G401 (cell line): ENCODE data around the gene GLCE. TPM values are rescaled to one million over a fixed set of nuclear protein-coding genes. Genes with fewer than 3 reads are reported as not detected.
"Not testable (repeated sequence)": the region's sequence is repeated elsewhere in the genome, so short reads cannot be mapped to it uniquely, and the experiment has no call there.

Experiments used
- DNase-seq: peaks from one replicate; pipeline ENCODE4 v3.0.0-alpha.2; 2015; ENCODE audit warnings: low spot score
- in situ Hi-C: cut with HindIII; loops from 2 replicates; pipeline ENCODE4 v1.10.0; 2016; ENCODE audit warnings: low sequenced_read_pairs, mixed read lengths
- total RNA-seq: library from RNA; depleted of rRNA; stranded (reverse); fragments of >200 nt; shearing (Covaris generic); gene quantifications from 2 replicates; pipeline ENCODE4 v1.2.3, GENCODE V29; 2014

GLCE gene
- total RNA-seq, 1 experiment from 2014 or later, result 11.2 TPM

DNA sequence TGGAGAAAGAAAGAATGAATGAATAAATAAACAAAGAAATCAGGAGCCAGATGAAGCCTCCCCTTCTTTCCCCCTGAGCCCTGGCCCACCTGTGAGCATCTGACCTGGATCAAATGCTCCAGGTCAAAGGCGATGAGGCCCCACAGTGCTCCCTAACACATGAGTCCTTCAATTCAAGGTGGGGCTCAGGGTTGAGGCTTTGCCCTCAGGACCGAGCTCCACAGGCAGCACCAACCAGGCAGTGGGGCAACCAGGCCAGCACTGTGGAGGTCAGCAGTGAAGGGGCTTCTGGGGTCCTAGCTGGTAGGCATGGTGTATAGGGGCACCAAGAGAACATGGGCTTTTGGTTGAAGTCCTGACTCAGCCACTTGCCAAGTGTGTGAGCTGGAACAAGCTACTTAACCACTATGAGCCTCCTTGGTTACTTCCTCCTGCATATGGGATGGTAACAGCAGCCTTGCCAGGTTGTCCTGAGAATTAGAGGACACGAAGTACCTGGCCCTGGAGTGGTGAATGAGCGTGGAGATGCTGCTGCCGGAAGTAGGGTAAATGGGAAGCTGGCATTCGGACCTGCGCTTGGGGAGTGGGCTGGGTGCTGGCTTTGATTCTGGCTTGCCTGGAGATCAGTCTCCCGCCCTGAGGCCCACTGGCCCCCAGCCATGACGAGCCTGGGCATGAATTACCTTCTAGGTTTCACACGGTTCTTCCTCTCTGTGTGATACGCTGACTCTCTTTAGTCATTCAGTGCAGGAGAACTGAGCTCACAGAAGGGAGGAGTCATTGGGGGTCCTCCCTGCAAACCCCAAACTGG, 128.3 kb downstream of the GLCE start:
- in situ Hi-C loops, result no loop called here

GRCh38 chr15:69289342-69290146, 129.1 kb downstream of the GLCE start:
- DNase-seq, result no peak

More for the DNA sequence above, 128.3 kb downstream of the GLCE start:
- no peak for DNase-seq

GRCh38 chr15:69290346-69291164, 130.1 kb downstream of the GLCE start:
- in situ Hi-C loops, result no loop called here

More at GRCh38 chr15:69289342-69290146, 129.1 kb downstream of the GLCE start:
- in situ Hi-C loops, result no loop called here

GRCh38 chr15:69291651-69292050, 131.2 kb downstream of the GLCE start:
- DNase-seq, in situ Hi-C loops: not testable (repeated sequence)

More at GRCh38 chr15:69290346-69291164, 130.1 kb downstream of the GLCE start:
- no peak for DNase-seq

- in situ Hi-C loops, result no loop called here
- DNase-seq, result no peak
Observed at GRCh38 chr15:69292826-69293420, 132.5 kb downstream of the GLCE start.

DNA sequence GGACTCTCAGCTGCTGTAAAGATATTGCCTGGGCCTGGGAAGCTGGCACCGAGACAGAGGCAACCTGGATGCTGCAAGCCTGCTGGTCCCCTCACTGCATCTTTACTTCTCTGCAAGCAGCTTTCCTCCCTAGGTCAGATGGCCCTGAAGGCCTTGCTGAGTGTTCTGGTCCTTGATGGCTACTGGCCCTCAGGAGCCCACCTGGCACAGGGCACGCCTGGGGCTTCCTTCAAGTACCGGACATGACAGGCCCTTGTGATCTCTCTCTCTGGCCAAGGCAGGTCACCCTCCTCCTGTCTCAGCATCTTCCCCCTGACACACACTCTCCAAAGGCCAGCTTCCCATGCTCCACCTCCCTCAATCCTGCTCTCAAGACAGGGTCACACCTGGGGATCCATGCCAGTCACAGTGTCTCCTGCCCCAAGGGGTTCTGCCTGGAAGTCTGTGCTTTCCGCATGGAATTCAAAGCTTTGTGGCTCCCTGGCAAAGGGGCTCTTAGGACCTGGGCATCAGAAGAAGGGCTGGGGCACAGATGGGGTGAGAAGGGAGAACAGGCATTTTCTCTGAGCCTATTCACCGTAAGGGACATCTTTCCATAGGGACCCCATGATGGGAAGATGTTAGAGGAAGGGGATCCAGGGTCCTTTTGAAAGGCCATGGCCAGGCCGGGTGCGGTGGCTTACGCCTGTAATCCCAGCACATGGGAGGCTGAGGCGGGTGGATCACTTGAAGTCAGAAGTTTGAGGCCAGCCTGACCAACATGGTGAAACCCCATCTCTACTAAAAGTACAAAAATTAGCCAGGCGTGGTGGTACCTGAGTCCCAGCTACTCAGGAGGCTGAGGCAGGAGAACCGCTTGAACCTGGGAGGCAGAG, 133.5 kb downstream of the GLCE start:
- DNase-seq, result no peak
- in situ Hi-C loops, result no loop called here

GRCh38 chr15:69296606-69297005, 136.2 kb downstream of the GLCE start:
- no peak for DNase-seq
- in situ Hi-C loops, result no loop called here

DNA sequence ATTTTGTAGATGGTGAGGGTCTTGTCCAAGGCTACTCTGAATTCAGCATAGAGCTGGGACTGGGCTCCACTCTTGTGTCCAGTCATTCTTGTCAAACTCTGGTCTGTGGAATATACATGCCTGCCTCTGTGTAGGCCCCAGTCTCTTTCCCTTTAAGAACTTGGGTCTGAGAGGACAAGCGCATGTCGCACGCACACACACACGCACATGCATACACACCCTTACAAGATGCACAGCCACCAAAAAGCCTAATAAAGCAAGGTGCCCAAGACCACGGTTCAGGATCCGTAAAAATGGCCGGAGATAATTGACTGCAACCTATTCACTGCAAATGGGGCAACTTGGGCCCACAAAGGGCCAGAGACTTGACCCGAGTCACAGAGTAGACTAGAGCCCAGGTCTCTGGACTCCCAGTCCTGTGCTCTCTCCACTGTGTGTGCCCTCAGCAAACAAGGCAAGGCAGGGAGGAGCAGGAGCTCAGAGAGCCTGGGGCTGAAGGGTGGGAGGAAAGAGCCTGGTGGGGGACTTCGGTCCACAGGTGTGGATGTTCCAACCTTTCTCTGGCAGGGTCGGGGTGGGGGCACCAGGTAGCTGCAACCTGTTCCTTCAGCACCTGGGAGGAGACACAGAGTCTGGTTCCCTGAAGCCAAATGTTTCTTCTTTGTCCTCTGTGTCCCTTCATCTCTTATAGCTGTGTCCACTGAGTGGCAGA, 137.4 kb downstream of the GLCE start:
- no peak for DNase-seq
- in situ Hi-C loops, result no loop called here

DNA sequence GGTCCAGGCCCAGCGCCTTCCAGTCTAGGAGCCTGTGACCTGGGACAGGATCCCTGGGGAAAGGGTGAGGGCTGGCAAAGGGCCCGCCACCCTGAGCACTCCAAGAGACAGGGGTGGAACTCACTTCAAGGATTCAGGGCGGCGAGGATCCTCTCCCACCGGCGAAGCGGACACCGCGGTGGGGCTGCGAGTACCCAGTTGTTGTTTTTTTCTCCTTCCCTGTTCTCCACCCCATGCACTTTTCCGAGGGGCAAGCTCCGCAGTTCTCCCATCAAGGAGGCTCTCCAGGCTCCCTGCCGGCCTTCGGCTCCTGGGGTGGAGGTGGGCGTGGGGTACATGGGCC, 137.9 kb downstream of the GLCE start:
- in situ Hi-C loops, result no loop called here

DNA sequence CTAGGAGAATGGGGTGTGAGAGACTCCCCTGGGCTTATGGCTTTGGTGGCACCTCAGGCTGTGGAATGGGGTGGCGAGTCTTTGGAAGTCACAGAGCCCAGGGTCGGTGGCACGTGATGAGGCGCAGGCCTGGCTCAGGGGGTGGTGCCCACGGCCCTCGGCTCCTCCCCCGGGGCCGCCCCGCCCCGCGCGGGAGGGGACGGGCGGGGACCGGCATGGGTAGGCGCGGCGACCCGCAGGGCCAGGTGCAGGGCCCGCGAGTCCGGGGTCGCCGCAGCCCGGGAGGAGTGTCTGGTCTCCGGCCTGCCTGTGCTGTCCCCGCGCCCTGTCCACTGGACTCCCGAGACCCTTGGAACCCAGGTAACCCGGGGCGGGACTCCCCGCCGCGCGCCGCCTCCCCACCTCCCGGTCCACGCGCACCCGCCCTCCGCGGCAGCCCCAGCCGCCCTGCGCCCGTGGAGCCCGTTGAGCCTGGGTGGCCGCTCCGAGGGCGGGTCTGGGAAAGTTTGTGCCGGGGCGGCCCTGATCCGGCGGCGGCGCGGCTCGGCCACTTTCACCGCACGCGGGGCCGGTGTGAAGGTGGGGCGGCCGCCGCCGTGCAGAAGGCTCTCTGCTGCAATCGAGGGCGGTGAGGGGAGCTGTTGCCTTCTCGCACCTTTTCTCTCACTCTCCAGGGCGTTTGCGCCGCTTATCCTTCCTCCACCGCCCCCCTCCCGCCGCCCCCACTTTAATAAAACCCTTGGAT, 138.4 kb downstream of the GLCE start, which contains the start of gene PAQR5:
TSS of gene PAQR5 (plus strand) at position 216 of the 745 bp plus-strand sequence. CDS start 61,169 bp downstream, outside the sequence.
- in situ Hi-C loops, result no loop called here
- DNase-seq, result no peak

More for the DNA sequence above, 137.9 kb downstream of the GLCE start:
- DNase-seq, result no peak

DNA sequence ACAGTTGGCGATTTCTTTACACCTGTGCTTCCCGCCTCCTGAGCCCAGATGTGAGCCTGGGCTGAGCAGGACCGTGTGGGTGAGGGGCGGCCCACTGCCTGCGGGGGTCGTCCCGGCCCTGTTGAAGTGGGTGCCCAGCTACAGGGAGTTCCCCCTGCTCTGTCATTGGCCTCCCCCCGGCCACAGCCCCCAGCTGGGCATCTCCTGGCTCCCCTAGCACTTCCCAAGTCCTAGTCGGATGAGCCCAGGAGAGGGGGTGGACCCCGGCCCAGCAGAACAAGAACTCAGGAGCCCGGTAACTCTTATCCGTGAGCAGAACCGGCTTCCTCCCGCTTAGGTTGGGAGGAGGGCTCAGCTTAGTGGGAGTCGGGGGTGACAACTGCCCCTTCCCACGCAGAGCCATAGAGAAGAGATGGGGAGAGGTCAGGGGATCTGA, 139.0 kb downstream of the GLCE start:
- in situ Hi-C loops, result no loop called here
- DNase-seq, result no peak

DNA sequence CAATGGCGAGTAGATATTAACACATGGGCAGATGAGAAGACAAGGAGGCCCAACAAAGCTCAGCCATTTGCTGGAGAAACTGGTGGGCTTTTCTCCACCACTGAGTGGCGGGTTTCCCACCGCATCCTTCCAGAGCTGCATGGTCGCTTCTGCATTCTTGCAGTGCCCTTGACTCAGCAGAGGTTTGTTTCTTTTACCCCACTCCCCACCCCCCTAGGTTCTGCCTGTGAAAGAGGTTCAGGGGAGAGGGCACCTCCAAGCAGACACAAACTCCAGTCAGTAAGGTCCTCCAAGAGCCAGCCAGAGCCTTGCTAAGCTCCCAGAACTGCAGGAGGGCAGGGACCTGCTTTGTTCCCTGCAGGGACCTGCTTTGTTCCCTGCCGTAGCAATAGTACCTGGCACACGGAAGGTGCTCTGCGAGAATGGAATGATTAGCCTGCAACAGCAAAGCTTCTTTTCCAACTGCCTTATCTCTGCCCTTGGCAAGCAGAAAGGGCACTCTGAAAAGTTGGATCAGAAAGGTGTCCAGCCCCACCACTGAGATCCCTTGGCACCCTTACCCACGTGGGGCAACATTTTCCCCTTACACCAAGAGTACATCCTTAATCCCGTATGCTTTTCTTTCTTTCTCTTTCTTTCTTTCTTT, 139.6 kb downstream of the GLCE start:
- DNase-seq, result no peak
- in situ Hi-C loops, result no loop called here

GRCh38 chr15:69301101-69301500, 140.7 kb downstream of the GLCE start:
- DNase-seq, result not testable (repeated sequence)

DNA sequence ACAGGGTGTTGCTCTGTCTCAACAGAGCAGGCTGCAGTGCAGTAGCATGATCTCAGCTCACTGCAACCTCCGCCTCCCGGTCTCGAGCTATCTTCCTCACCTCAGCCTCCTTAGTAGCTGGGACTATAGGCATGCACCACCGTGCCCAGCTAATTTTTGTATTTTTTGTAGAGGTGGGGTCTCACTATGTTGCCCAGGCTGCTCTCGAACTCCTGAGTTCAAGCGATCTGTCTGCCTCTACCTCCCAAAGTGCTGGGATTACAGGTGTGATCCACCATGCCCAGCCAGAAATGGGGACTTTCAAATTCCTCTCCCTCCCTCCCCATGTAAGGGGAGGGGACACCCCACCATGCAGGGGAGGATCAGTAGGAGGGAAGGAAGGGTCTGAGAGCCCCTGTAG, 141.7 kb downstream of the GLCE start:
- DNase-seq, in situ Hi-C loops: not testable (repeated sequence)

More at GRCh38 chr15:69301101-69301500, 140.7 kb downstream of the GLCE start:
- in situ Hi-C loops, result not testable (repeated sequence)

DNA sequence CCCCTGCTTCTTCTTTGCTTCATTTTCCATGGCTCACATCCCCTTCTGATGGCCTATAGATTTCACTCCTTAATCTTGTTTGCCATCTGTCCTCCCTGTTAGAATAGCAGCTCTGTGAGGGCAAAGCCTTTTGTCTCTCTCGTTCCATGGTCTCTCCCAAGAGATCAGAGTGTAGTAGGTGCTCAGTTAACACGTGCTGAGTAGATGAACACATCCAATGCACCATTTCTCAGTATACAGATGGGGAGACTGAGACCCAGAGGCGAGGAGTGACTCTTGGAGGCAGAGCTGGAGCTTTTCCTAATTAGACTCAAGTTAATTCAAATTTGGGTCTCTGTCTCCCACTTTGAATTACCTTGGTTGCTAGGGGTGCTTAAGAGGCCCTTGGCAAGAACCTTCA, 142.5 kb downstream of the GLCE start:
- DNase-seq, result no peak
- in situ Hi-C loops, result no loop called here
